ENCODE data around the gene PGP.

- TF ChIP-seq CTCF (IDR thresholded peaks at IDR 0.05) (no peak), POLR2A (IDR thresholded peaks at IDR 0.05) (no peak)
These were observed 42.0 kb upstream of the PGP start for GRCh38 chr16:2256531-2257140.
